UCSD-AML1 (cell line): ENCODE measurements around the gene CAPS.

Experiments used
- DNase-seq: peaks from one replicate; lab custom pipeline; 2025; ENCODE audit not compliant: unreplicated experiment; lab: John Stamatoyannopoulos, UW

Gene CAPS

GRCh38 chr19:5933391-5934068 lies 19.5 kb downstream of the CAPS start:
- DNase-seq = no peak

GRCh38 chr19:5934069-5934401 lies 20.0 kb downstream of the CAPS start:
- DNase-seq = no peak

GRCh38 chr19:5934774-5935472 lies 20.9 kb downstream of the CAPS start:
- DNase-seq = no peak

GRCh38 chr19:5935473-5936291 lies 21.6 kb downstream of the CAPS start:
- no peak for DNase-seq

GRCh38 chr19:5936292-5936592 lies 22.2 kb downstream of the CAPS start:
- DNase-seq = no peak

GRCh38 chr19:5937550-5937949 lies 23.5 kb downstream of the CAPS start:
- DNase-seq = no peak

- no peak for DNase-seq
Measured at GRCh38 chr19:5940260-5941208, 26.5 kb downstream of the CAPS start.

- no peak for DNase-seq
Measured at GRCh38 chr19:5941673-5942072, 27.6 kb downstream of the CAPS start.

GRCh38 chr19:5943045-5943444 lies 29.0 kb downstream of the CAPS start:
- DNase-seq = no peak

GRCh38 chr19:5943623-5944022 lies 29.6 kb downstream of the CAPS start:
- DNase-seq = no peak

- DNase-seq = no peak
Measured at GRCh38 chr19:5947435-5947834, 33.4 kb downstream of the CAPS start.

- DNase-seq = no peak
Measured at GRCh38 chr19:5948752-5949564, 34.9 kb downstream of the CAPS start.

GRCh38 chr19:5949792-5950305 lies 35.8 kb downstream of the CAPS start:
- DNase-seq = no peak

GRCh38 chr19:5950741-5951140 lies 36.7 kb downstream of the CAPS start:
- no peak for DNase-seq

GRCh38 chr19:5951338-5951861 lies 37.3 kb downstream of the CAPS start:
- no peak for DNase-seq

GRCh38 chr19:5952193-5953029 lies 38.4 kb downstream of the CAPS start:
- DNase-seq = no peak

GRCh38 chr19:5953030-5953589 lies 39.1 kb downstream of the CAPS start:
- no peak for DNase-seq

- no peak for DNase-seq
Measured at GRCh38 chr19:5953680-5954213, 39.7 kb downstream of the CAPS start.
